Fibroblast of skin of left biceps (primary cell): ENCODE measurements around the gene TDRD9.

Experiments
- DNase-seq, 2 experiments: peaks; one replicate each; pipeline ENCODE4 v3.0.0-alpha.2; 2013; ENCODE audit warnings: low read depth in 2 of 2

The TDRD9 gene

DNA sequence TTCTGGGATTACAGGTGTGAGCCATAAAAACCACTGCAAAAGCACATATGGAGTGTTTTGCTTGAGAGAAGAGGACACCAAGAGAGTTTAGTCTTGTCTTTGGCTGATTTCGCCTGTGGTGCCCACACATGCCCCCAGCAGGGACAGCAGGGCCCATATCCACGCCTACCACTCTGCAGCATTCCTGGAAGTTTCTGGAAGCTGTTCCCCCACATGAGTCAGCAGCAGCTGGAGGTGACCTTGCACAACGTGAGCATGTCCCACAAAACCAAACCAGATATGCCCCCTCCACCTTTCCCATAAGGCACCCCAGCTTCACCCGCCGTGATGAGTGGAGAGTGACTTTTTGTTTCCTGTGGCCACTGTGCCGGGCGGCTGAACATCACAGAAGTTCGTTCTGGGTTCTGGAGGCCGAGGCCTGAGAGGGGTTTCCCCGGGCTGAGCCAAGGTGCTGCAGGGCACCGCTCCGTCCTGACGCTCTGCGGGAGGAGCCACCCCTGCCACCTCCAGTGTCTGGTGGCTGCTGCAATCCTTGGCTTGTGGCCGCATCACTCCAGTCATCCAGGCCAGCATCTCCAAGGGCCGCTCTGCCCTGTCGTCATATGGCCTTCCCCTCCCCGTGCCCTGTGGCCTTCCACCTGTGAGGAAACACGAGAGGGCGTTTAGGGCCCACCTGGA, 162.0 kb downstream of the TDRD9 start:
- DNase-seq, result no peak

DNA sequence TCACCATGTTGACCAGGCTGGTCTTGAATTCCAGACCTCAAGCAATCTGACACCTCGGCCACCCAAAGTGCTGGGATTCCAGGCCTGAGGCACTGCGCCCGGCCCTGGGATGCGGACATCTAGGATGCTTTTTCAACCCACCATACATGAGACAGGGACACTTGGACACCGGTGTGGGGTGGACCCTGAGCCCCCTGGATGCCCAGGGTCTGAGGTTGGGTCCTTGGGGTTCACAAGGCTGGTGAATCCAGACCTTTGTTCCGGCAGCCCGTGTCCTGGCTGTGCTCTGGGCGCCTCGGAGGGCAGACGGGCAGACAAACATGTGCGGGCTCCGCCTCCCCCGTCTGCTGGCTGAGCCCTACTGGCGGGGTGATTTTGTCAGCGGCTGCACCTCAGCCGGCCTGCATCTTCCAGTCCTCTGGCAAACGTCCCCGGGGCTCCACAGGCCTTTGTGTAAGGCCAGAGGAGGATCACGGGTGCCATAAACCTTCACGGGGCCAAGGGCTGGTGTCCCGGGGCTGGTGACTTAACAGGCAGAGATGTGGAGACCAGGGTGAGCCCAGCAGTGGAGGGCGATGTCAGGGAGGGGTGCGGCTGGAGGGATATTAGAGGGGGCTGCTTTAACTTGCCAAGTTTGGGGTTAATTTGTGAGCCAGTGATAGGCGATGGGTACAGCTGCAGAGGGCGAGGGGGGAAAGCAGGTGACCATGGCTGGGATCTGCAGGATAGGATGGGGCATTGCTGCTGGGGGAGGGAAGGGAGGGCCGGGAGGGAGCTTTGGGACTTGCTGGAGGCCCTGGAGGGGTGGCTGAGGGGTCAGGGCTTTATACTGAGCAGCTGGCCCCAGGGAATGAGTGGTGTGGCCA, 163.0 kb downstream of the TDRD9 start:
- DNase-seq, result no peak

DNA sequence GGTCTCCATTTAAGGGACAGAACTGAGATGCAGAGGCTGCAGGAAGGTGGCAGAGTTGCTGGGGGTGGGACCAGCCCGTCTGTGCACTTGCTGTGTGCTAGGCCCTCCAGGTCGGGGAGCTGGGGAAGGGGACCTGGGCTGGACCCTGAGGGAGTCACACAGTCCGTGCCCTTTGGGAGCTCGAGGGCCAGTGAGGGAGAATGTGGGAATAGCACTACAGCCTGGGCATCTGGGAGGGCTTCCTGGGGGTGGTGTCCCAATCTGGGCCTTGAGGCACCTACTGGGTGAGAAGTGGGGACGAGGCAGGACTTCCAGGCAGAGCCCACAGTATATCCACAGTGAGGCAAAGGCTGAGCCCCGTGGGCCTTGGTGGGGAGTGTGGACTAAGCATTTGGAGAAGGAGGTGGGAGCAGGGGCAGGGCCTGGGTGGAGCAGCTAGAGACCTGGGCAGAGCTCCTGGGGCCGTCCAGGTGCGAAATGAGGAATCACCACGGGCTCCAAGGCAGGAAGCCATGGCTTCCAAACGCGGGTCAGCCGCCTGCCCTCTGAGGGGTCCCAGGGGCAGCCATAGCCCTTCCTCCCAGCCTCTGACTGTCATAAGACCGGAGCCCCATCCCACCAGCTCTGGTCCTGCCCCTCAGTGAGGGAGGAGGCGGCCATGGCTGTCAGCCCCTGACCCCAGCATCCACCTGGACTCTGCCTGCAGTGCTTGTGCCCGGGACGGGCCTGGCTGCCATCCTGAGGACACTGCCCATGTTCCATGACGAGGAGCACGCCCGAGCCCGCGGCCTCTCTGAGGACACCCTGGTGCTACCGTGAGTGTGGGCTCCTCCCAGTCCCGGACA, 163.9 kb downstream of the TDRD9 start:
- DNase-seq, result no peak

DNA sequence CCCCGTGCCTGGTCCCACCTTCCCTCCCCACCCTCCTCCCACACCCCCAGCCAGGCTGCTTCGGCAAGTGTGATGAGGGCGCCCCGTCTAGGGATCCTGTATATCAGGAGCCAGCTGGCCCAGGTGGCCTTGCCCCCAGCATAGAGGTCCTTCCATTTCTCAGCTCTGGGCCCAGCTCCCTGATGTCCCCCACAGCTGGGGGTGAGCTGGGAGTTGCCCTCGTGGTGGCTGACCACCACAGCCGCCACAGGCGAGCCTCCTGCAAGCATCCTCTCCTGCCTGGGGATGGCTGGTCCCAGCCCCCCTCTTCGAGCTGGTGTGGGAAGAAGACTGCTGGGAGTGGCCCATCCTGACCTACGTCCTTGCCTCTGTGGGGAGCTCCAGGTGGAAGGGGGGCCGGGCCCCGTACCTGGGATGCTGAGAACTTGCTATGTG, 164.7 kb downstream of the TDRD9 start:
- DNase-seq, result no peak

DNA sequence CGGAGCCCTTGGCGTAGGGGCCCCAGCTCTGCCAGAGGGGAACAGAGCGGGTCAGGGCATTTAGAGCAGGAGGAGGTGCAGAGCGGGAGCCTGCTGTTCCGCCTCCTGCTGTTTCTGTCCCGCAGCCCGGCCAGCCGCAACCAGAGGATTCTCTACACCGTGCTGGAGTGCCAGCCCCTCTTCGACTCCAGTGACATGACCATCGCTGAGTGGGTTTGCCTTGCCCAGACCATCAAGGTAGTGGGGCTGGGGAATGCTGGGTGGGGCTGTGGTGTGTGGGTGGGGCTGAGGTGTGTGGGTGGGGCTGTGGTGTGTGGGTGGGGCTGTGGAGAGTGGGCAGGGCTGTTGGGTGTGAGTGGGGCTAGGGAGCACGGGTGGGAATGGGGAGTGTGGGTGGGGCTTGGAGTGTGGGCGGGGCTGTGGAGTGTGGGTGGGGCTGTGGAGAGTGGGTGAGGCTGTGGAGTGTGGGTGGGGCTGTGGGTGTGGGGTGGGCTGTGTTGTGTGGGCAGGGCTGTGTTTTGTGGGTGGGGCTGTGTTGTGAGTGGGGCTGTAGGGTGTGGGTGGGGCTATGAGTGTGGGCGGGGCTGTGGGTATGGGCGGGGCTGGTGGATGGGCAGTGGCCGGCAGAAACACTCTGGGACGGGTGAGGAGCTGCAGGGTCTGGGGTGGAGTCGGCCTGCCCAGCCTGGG, 165.3 kb downstream of the TDRD9 start:
- no peak for DNase-seq

DNA sequence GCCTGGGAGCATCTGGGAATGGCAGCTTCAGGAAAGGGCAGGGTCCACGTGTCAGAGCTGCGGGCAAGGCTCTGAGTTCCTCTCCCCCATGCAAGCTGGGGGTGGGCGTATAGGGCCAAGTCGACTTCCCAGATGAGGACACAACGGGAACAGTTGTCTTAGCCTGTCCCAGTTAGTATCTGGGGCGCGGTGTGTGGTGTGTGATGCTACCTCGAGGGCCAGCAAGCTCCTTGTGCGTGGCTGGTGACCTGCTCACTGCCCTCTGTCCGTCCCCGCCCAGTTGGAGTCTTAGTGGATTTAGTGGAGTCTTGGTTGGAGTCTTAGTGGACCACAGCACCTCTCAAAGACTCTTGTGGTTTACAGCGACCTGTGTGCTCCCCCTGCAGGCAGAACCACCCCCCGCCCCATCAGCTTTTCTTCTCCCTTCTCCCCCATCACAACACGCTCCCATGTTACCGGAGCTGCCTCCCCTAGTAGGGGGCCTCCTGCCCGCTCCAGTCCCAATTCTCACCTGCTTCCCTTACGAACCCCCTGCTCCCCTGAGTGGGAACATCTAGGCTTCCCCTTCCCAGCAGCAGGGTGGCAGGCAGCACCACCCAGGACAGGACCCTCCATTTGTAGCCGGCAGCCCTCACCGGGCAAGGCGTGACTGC, 165.9 kb downstream of the TDRD9 start:
- no peak for DNase-seq

DNA sequence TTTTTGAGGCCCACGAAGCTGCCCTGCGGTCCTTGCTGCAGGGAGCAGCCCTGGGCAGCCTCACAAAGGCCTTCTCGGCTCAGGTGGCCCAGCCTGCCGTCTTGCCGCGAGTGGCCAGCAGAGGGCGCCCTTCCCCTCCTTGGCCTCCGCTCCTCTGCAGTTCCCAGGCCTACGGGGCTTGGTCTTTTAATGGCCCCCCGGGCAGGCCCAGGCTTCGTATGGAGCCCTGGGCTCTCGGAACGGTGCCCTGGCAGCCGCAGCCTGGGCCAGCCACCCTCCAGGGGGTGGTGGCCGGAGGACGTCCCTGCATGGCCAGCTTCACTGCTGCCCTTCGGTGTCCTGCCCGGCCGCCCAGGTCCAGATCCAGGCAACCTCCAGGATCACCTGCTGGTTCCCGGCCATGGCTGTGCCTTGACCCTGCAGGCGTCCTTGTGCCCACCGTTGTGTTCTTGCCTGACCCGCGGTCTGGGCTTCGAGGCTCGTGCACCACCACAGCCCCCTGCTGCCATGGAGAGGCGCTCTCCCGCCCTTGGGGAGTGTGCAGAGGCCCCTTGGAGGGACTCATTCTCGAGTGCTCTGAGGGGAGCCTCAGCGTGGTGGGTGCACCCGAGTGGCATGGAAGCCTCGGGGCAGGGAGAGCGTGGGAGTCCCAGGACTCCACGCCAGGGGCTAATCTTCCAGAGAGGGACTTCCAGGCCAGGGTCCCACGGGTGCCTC, 166.6 kb downstream of the TDRD9 start:
- DNase-seq, result peak in 1 of 2 experiments; percentile 3

DNA sequence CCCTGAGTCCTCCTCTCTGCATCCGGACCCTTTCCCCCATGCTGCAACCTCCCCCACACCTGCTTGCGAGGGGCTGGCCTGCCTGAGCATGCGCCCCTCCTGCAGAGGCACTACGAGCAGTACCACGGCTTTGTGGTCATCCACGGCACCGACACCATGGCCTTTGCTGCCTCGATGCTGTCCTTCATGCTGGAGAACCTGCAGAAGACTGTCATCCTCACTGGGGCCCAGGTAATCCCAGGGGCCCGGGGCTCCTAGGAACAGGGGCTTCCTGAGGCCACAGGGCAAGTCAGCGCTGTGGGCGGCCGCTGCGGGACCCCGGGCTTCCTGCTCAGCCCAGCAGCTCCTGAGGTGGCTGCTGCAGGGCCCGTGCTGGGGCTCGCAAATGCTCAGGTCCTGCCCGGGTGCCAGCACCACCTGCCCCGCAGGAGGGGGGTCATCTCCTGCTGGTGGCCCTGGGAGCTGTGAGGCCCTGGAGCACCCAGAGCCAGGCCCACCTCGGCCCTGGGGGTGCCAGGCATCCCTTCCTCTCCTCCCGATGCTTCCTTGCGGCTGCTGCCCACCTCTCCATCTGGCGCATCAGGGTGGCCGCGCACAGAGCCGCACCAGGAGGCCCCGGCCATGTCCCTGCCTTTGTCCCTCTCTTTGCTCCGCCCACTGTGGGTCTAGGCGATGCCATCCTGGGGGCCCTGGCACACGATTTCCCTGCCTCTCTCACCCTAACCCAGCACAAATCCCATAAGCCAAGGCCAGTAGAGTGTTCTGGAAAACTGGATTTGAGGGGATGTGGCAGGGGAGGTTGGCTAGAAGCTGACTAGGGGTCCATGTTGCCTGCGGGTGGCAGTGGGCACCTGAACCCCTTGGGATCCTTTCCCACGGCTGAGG, 167.4 kb downstream of the TDRD9 start:
- DNase-seq, result no peak

DNA sequence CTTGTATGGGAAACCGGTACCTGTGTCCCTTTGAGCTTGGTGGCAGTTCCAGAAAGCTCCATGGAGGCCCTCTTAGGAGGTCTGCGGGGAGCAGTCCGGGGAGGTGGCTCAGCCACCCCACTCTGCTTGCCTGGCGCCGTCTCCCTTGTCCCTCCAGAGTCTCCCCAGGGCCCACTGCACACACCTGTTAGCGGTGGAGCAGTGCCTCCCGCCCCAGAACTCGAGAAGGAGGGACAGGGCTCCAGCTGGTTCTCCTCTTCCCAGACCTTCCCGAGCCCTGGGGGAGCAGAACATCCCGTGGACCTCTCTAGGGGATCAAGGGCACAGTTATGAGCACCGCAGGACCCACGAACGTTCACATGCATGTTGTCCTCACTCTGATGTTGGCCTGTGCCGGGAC, 168.1 kb downstream of the TDRD9 start:
- no peak for DNase-seq

DNA sequence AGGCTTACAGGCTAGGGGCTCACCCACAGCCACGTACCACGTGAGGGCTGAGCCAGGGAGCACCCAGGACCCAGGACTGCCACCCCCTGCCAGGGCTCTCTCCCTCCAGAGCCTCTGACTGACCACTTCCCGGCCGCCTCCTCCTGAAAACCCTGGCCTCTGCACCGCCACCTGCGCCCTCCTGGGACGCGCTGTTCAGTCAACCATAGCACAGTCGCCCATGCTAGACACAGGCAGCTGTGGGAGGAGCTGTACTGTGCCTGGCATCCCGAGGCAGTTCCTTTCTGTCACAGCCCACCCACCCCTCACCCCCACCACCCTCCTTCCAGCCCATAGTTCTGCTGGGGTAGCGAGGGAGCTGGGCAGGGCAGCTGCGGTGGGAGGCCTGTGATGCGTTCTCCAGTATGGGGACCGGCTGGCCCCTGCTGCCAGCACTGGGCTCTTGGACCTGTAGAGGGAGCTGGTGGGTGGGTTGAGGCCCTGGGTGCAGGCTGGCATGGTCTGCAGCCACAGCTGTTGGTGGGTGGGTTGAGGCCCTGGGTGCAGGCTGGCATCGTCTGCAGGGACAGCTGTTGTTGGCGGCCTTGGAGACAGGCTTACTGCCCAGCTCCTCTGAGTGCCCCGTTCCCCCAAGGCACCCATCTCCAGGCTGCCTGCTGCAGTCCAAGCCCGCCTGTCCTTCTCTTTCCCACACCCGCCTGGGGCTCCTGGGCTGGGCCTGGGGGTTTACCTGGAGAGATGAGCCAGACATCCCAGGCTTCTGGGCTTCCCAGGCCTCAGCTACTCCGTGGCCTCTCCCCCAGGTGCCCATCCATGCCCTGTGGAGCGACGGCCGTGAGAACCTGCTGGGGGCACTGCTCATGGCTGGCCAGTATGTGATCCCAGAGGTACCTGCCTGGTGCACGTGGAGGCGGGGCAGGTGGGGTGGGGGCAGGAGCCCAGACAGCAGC, 168.8 kb downstream of the TDRD9 start:
- no peak for DNase-seq

DNA sequence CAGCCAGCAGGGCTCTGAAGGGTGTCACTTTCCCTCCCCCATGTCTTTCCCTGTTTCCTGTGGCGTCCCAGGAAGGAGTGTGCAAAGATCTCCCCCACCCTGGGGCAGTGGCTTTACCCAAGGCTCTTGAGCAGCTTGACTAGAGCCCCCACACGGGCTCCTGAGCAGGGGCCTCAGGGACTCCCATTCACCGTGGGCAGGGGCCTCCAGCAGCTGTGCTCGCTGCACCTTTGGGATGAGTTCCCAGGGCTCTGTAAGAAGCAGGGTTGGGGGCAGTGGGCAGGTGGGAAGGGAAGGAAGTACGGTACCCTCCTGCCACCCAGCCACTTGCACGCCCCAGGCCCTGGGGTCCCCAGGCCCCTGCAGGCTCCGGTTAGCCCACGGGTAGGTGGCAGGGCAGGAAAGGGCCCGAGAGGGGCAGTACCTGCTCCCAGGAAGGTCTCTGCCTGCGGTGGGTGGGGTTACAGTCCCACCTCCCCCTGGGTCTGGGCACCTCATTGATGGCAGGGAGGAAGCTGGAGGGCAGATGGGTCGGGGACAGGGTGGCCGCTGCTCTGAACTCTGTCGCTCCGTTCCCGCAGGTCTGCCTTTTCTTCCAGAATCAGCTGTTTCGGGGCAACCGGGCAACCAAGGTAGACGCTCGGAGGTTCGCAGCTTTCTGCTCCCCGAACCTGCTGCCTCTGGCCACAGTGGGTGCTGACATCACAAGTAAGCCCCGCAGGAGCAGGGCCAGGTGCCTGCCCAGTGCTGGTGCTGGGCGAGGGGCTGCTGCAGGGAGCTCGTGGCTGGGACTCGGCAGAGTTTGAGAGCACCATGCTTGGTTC, 170.2 kb downstream of the TDRD9 start:
- no peak for DNase-seq

DNA sequence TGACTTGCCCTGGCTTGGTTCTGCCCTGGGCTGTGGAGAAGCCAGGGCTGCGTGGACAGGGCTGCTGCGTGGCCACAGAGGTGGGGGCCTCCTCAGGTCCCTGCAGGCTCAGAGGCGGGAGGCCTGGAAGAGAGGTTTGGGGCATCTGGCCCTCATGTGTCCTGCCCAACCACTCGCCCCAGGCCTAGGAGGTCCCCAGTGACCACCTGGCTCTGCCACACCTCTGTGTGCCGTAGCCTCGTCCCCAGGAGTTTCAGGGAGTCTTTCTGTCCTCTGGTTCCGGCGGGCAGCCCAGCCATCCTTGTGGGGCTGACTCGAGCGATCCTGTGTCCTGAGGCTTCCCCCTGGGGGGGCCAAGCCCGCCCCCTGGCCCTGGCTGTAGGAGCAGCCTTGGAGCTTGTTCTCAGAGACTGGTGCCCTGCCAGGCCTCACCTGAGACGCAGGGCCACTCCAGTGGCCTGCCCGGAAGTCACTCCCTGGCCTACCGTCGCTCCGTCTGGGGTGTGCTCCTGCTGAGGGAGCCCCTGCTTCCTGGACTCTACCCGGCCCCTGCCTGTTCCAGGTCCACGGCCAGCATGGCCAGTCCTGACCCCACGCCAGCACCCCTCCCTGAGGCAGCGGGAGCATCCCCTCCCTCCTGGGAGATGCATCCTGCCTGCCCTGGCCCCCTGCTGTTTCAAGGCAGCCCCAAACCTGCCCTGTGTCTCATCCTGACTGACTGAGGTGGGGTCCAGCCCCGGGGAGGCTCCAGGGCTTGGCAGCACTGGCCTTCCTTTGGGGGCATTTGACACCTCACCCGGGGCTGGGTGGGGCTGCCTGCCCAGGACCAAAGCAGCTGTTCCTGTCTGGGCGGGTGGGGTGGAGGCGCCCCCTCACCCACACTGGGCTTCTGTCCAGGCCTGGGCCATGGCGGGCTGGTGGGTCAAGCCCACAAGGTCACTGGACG, 171.1 kb downstream of the TDRD9 start:
- DNase-seq, result no peak

DNA sequence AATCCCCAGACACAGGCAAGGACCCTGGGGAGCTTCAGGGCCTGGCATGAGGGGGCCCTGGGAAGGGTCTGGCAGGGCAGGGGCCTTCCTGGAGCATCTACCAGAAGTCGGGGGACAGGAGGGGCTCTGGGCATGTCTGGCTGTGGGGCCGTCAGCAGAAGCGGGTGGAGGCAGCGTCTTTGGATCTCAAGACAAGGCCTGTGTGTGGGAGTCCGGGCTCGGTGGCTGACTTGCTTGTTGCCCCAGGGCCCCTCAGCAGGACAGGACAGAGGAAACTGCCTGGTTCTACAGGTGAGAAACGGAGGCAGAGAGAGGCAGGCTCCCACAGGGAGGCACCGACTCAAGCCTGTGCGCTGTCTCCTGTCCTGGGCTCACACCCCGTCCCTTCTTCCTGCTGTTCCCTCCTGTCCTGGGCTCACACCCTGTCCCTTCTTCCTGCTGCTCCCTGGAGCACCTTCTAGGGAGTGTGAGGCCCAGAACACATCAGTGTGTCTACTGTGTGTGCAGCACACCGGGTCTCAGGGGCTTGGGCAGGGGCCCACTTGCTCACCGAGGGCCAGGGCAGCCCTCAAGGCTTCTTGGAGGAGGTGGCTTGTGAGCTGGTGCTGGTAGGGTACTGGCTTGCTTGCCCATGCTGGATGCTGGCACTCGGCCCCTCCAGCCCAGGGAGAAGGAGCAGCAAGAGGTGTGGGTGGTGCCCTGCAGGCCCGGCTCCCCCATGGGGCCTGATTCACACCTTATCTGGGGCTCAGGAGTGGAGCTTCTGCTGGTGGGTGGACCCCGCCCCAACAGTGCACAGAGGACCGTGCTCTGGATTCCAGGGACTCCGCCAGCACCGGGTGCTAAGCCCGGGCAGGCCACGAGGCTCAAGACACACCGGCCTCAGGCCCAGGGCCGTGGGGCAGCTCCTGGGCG, 172.2 kb downstream of the TDRD9 start:
- DNase-seq, result no peak

DNA sequence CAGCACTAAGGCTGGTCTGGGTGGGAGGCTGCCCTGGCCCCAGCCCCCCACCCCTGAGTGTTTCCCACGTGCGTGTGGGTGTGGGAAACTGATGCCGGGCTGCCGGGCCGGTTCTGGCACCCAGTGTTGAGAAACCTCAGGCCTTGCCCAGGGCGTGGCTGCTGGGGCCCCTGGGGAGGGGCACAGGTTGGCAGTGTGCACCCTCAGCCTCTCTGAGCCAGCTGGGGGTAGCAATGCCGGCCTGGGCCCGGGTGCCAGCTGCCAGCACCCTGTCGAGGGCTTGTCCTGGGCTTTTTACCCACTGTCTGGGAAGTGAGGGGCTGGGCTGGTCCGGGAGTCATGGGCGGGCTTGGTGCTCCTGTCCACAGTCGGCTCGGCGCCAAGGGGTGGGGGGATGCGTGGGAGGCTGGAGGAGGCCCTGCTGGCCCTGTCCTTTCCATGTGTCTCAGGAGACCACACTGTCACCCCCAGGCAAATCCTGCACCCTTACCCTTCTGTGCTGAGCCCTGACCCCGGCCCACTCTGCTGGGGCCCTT, 172.9 kb downstream of the TDRD9 start:
- no peak for DNase-seq
